Activated naive CD8-positive, alpha-beta T cell (primary cell): Measurements from ENCODE around the gene PLXNB2.

Experiments used
- H3K27ac Mint-ChIP-seq: one replicate; pipeline ENCODE4 v1.8.0; 2021; ENCODE audit warnings: mixed read lengths
- H3K27me3 Mint-ChIP-seq: one replicate; pipeline ENCODE4 v1.8.0; 2021; ENCODE audit warnings: mixed read lengths
- H3K36me3 Mint-ChIP-seq: one replicate; pipeline ENCODE4 v1.8.0; 2021; ENCODE audit warnings: mixed read lengths
- H3K4me1 Mint-ChIP-seq: one replicate; pipeline ENCODE4 v1.8.0; 2021; ENCODE audit warnings: low read depth, mixed read lengths
- H3K4me3 Mint-ChIP-seq: one replicate; pipeline ENCODE4 v1.8.0; 2021; ENCODE audit warnings: mild to moderate bottlenecking, mixed read lengths
- H3K9me3 Mint-ChIP-seq: one replicate; pipeline ENCODE4 v1.8.0; 2021; ENCODE audit warnings: low read depth, mixed read lengths

Gene PLXNB2

DNA sequence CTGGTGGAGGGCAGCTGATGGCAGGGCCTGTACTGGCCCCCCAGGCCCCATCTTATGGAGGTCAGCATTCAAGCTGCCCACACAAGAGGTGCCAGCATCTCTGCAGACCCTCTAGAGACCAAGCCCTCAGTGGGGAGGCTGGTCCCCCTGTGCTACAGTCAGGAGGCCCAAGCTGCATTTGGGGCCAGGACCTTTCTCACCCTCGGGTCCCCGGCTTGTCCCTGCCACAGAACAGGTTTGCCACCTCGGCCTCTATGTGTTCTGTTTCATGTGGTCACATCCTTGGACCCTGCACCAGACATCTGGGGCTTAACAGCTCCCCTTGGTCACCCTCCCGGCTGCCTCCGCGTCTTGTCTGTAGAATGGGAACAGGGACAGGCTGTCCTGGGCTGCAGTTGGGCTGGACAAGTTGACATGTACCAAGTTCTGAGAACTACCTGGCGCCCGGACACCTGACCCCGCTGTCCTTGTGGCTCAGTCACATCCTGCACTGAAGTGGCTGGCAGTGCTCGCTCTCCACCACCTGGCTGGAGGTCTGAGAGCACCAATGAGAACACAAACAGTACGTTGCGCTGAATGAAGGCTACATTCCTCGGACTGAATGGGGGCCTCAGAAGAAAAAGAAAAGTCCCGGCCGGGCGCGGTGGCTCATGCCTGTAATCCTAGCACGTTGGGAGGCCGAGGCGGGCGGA lies 2.7 kb upstream of the PLXNB2 start:
- Mint-ChIP-seq H3K4me3 (no peak overlapping the region), H3K9me3 (no peaks in the 10 kb centered on the region), H3K4me1 (peaks cover 19% of the 10 kb centered on the region), H3K36me3 (no peaks in the 10 kb centered on the region), H3K27me3 (peaks cover 2% of the 10 kb centered on the region), H3K27ac (no peak overlapping the region)

- Mint-ChIP-seq H3K4me3 (no peak overlapping the region), H3K9me3 (no peaks in the 10 kb centered on the region), H3K36me3 (no peaks in the 10 kb centered on the region), H3K27ac (no peak overlapping the region), H3K4me1 (peaks cover 16% of the 10 kb centered on the region), H3K27me3 (peaks cover 2% of the 10 kb centered on the region)
Observed at GRCh38 chr22:50309601-50309991, 2.1 kb upstream of the PLXNB2 start.

GRCh38 chr22:50308986-50309600 lies 1.6 kb upstream of the PLXNB2 start:
- Mint-ChIP-seq H3K27ac (no peak overlapping the region), H3K4me1 (peaks cover 11% of the 10 kb centered on the region), H3K36me3 (no peaks in the 10 kb centered on the region), H3K4me3 (peak overlapping the region; percentile 70), H3K9me3 (no peaks in the 10 kb centered on the region), H3K27me3 (peaks cover 2% of the 10 kb centered on the region)

DNA sequence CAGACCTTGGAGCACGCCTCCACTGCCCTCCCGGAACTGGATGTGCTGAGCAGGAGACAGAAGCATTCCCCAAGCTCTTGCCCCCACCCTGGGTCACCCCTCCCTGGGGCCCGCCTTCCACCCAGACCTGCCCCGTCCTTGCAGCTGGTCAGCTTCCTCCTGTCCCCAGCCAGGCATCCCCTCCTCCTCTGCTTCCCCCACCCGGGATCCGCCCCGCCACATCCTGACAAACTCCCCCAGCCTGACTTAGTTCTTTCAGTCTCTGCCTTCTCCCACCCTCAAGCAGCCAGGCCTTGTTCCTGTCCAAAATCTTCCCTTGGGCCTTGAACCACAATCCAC lies 1.1 kb upstream of the PLXNB2 start:
- H3K9me3 Mint-ChIP-seq, result no peaks in the 10 kb centered on the region
- peaks cover 2% of the 10 kb centered on the region for H3K27me3 Mint-ChIP-seq
- peaks cover 7% of the 10 kb centered on the region for H3K4me1 Mint-ChIP-seq
- H3K36me3 Mint-ChIP-seq, result no peaks in the 10 kb centered on the region
- H3K4me3 Mint-ChIP-seq, result peak overlapping the region; percentile 70
- H3K27ac Mint-ChIP-seq, result no peak overlapping the region

GRCh38 chr22:50307890-50308596 lies 597 bp upstream of the PLXNB2 start:
- no peak overlapping the region for H3K27ac Mint-ChIP-seq
- no peaks in the 10 kb centered on the region for H3K36me3 Mint-ChIP-seq
- no peaks in the 10 kb centered on the region for H3K9me3 Mint-ChIP-seq
- peaks cover 7% of the 10 kb centered on the region for H3K4me1 Mint-ChIP-seq
- H3K4me3 Mint-ChIP-seq, result no peak overlapping the region
- H3K27me3 Mint-ChIP-seq, result peaks cover 2% of the 10 kb centered on the region

DNA sequence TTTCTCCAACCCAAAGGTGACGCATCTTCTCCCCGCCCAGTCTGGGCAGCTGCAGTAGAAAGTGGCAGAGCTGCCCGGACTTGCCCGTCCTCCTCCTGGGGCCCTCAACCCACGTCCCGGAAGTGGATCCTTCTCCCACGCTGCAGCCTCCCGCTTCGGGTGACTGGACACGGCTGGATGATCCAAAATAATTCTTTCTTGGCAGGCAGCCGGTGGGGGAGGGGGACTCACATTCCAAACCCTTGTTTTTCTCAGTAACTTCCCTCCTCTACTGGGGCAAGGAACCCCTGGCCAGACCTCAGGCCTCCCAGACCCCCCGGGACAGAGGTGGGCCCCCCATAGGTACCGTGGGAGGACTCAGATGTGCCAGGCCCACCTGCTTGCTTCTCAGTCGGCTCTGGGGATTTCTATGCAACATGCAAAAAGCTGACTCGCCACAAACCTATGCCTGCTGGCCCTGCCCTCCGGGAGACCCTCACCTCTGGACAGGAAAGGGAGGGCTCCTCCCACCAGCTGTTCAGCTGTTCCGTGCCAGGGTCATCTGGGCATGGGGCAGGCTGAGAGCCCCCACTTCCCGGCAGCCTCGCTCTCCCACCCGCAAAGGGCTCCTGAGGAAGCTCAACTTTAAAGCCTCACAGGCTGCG lies 1.4 kb downstream of the PLXNB2 start:
- H3K27ac Mint-ChIP-seq, result no peak overlapping the region
- H3K27me3 Mint-ChIP-seq, result peaks cover 2% of the 10 kb centered on the region
- H3K4me1 Mint-ChIP-seq, result peaks cover 7% of the 10 kb centered on the region

GRCh38 chr22:50305393-50305922 lies 2.0 kb downstream of the PLXNB2 start:
- Mint-ChIP-seq H3K27me3 (peaks cover 2% of the 10 kb centered on the region), H3K9me3 (no peaks in the 10 kb centered on the region), H3K4me3 (no peak overlapping the region), H3K36me3 (no peaks in the 10 kb centered on the region), H3K27ac (no peak overlapping the region), H3K4me1 (peaks cover 7% of the 10 kb centered on the region)

More for the DNA sequence above, 1.4 kb downstream of the PLXNB2 start:
- Mint-ChIP-seq H3K9me3 (no peaks in the 10 kb centered on the region), H3K36me3 (no peaks in the 10 kb centered on the region), H3K4me3 (peak overlapping the region; percentile 67)

DNA sequence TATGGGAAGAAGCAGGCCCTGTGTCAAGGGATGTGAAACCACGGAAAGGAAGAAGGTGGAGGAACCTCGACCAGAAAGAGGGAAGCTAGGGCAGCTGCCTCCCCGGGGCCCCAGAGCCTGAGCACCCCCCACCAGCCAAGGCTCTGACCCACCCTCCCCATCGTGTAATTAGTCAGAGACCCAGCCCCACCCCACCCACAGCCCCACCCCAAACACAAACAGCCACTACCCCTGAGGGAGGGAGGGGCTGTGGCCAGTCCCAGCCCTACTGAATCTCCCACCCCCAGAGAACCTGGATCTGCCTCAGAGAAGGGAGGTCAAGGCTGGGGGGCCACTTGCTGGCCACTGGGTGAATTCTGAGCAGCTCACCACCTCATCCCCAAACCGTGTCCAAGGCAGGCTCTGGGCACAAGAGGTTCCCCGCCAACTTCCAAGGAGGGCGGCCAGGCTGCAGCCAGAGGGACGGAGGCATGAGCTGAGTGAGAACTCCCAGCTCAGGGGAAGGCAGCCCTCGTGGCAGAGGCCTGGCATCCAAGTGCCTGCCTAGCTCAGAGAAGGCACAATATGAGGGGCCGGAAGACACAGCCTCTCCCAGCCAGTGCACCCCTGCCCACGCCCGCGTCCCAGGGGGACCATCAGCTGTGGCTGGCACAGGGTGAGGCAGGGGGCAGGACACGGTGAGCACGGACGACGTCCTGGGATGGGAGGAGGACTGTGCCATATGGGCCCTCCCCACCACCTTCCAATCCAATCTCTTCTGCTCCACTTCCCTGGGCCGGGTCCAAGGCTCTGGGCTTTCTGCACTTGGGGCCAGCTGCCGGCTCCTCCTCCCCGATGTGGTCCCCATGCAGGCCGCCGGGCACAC lies 2.7 kb downstream of the PLXNB2 start:
- H3K4me3 Mint-ChIP-seq, result no peak overlapping the region
- no peak overlapping the region for H3K27ac Mint-ChIP-seq
- no peaks in the 10 kb centered on the region for H3K36me3 Mint-ChIP-seq
- H3K9me3 Mint-ChIP-seq, result no peaks in the 10 kb centered on the region
- peaks cover 7% of the 10 kb centered on the region for H3K4me1 Mint-ChIP-seq
- peaks cover 2% of the 10 kb centered on the region for H3K27me3 Mint-ChIP-seq

DNA sequence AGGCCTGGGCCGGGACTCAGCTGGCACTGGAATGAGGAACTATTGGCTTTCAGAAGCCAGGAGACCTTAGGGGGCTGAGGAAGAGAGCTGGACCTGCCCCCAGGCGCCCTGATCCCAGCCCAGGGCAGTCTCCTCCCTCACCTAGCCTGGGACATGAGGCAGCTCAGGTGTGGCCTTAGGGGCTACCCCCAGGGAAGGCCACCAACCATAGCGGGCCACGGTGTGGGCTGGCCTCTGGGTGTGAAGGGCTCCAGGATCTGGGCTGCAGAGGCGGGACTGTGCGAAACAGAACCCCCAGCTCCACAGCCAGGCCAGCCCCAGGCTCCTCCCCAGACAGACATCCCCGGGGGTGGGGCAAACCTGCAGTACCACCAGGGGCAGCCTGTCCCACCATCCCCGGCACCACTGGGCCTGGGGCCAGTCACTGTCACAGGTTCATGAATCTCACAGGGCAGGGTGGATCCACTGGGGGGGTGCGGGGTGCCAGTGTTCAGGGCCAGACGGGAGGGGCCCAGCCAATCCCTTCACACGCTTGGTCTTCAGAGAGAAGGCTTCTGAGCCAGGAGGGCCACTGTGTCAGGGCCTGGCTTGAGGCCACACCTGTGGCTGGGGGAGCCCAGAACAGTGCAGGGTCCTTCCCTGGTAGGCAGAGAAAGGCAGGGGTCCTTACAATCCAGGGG lies 3.5 kb downstream of the PLXNB2 start:
- Mint-ChIP-seq H3K27ac (no peak overlapping the region), H3K4me3 (no peak overlapping the region), H3K27me3 (peaks cover 2% of the 10 kb centered on the region), H3K4me1 (peaks cover 7% of the 10 kb centered on the region), H3K9me3 (no peaks in the 10 kb centered on the region), H3K36me3 (no peaks in the 10 kb centered on the region)

- Mint-ChIP-seq H3K9me3 (no peaks in the 10 kb centered on the region), H3K27me3 (no peaks in the 10 kb centered on the region), H3K4me1 (peaks cover 4% of the 10 kb centered on the region), H3K36me3 (no peaks in the 10 kb centered on the region), H3K4me3 (no peak overlapping the region), H3K27ac (no peak overlapping the region)
Observed at GRCh38 chr22:50303515-50303847, 4.0 kb downstream of the PLXNB2 start.

- H3K4me1 Mint-ChIP-seq, result peaks cover 4% of the 10 kb centered on the region
Observed at GRCh38 chr22:50302564-50302963, 4.9 kb downstream of the PLXNB2 start.

DNA sequence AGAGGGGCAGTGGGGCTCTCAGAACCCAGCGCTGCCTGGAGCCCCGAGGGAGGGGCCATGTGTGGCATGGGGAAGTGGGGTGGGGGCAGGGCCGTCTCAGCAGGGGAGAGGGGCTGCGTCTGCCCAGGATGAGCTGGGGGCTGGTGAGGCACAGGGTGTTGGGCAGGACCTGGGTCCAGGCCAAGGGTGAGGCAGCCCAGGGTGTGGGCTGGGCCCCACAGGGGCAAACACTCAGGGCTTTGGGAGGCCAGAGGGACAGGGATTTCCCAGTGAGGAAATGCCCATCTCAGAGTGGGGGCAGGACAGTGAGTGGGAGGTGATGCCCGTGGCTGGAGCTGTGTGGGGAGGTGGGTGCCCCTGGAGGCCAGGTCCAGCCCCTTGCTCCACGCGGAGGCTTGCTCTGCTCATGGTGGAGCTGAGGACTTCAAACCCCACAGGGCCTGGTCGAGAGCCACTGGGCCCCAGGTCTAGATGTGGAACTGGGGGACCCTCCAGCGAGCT lies 5.4 kb downstream of the PLXNB2 start:
- H3K27me3 Mint-ChIP-seq, result no peaks in the 10 kb centered on the region
- peaks cover 4% of the 10 kb centered on the region for H3K4me1 Mint-ChIP-seq
- H3K36me3 Mint-ChIP-seq, result no peaks in the 10 kb centered on the region
- H3K27ac Mint-ChIP-seq, result no peak overlapping the region
- no peaks in the 10 kb centered on the region for H3K9me3 Mint-ChIP-seq
- H3K4me3 Mint-ChIP-seq, result no peak overlapping the region

More at GRCh38 chr22:50302564-50302963, 4.9 kb downstream of the PLXNB2 start:
- H3K27ac Mint-ChIP-seq, result no peak overlapping the region
- H3K4me3 Mint-ChIP-seq, result no peak overlapping the region
- H3K36me3 Mint-ChIP-seq, result no peaks in the 10 kb centered on the region
- no peaks in the 10 kb centered on the region for H3K9me3 Mint-ChIP-seq
- no peaks in the 10 kb centered on the region for H3K27me3 Mint-ChIP-seq

DNA sequence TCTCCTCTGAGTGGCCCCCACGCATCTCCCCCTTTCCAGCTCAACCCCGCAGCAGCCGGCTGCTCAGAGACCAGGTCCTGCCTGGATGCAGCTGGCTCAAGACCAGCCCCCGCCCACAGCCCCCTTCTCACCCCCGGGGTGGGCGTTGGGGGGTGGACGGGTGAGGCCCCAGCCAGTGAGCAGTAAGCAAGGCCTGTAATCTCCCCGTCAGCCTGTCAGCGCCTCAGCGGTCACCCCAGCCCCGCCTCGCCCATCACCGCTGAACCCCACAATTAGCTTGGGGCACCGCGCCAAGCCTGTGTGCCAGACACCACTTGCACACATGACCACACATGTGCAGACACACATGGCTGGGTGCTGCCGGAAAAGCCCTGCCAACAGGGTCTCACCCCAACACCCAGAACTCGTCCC lies 5.9 kb downstream of the PLXNB2 start:
- H3K4me1 Mint-ChIP-seq, result peaks cover 4% of the 10 kb centered on the region
- no peak overlapping the region for H3K4me3 Mint-ChIP-seq
- H3K27me3 Mint-ChIP-seq, result no peaks in the 10 kb centered on the region
- H3K9me3 Mint-ChIP-seq, result no peaks in the 10 kb centered on the region
- no peaks in the 10 kb centered on the region for H3K36me3 Mint-ChIP-seq
- H3K27ac Mint-ChIP-seq, result no peak overlapping the region
